Measurements from ENCODE around the gene CLEC4A.
"Not testable (repeated sequence)": the region's sequence is repeated elsewhere in the genome, so short reads cannot be mapped to it uniquely, and the experiment has no call there.

Gene CLEC4A

DNA sequence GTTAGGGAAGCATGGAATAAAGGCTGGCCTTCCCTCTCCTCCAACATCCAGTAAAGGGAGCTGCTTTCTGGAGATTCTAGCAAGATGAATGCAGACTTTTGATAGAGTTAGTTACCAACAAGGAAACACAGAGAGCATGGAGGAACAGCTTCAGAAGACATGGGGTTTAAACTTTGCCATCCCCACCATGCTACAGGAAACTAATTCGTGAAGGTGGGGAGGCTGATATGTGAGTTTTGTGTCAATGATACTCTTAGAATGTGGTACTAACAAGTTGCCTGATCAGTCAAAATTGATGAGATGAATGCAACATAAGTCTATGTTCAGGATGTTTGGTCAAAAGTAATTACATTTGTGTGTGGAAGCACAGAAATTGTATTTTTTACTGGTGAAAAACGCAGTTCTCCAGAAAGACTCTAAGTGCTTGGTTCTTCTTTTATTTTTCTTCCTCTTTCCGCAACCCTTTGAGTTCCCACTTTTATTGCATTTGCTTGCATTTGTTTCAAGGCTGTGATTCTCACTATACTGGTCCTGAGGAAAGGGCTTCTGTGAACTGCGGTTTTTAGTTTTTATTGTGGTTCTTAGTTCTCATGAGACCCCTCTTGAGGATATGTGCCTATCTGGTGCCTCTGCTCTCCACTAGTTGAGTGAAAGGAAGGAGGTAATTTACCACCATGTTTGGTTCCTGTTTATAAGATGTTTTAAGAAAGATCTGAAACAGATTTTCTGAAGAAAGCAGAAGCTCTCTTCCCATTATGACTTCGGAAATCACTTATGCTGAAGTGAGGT is at the start of gene CLEC4A:
CLEC4A (plus strand) TSS at position 494 of the 789 bp plus-strand sequence; CDS start at position 756, 262 bp downstream.
- DNase-seq = no peak
- intact Hi-C loops (cut with DNase I) = no loop called here

DNA sequence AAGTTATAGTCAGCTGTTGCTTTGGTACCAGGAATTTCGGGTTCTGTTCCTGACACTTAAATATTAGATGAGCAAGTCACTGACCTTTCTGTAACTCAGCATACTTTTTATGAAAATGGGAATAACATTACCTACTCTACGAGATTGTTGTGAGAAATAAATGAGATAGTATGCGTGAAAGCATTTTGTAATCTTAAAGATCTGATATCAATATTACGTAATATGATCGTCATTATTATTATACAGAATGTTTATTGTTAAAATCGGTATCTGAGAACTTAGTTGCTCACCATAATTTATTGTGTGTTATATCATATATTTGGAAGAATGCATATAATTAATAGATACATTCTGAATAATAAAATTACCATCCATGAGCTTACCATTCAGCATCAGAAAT is 47.5 kb upstream of the CLEC4A start:
- no peak for DNase-seq
- intact Hi-C loops (cut with DNase I) = no loop called here

DNA sequence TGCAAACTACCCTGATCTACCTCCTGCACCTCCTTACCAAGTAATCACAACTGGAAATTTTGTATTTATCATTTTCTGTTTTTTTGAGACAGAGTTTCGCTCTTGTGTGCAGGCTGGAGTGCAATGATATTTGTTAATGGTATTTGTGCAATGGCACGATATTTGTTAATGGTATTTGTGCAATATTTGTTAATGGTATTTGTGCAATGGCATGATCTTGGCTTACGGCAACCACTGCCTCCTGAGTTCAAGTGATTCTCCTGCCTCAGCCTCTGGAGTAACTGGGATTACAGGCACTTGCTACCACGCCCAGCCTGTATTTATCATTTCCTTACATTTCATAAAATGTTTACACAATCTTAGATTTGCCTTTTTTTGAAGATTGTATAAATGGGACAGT is 47.1 kb upstream of the CLEC4A start:
- intact Hi-C loops (cut with DNase I) = no loop called here

DNA sequence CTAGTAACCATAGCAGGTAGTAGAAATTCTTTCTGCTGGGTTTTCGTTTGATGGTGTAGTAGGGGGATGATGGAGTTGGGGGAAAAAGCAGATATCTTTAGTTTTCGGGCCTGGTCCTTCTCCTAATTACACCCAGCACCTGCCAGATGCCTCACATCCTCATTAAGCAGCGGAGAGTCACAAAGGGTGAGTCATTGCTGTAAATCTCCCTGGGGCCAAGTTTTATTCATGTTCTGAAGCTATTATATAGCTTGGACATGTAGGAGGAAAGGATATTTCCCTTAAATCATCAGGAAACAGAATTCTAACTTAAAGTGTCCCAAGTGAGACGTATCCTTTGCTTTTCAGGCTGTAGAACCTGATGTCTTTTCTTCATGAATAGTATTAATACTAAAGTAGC is 46.2 kb upstream of the CLEC4A start:
- DNase-seq = no peak
- intact Hi-C loops (cut with DNase I) = no loop called here

More for the DNA sequence above, 47.1 kb upstream of the CLEC4A start:
- no peak for DNase-seq

DNA sequence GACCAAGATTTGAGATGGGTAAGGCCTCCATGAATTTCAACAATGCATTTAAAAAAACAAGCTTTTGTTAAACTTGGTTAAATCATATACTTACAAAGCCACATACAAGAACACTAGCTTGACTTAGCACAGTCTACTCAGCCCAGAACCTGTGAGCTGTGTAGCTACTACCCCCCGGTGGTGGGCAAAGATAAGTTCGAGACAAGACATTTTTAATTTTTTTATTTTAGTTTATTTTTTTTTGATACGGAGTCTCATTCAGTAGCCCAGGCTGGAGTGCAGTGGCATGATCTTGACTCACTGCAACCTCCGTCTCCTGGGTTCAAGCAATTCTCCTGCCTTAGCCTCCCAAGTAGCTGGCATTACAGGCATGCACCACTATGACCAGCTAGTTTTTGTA is 45.0 kb upstream of the CLEC4A start:
- intact Hi-C loops (cut with DNase I) = no loop called here
- DNase-seq = peak in 1 of 10 donors; percentile 7

DNA sequence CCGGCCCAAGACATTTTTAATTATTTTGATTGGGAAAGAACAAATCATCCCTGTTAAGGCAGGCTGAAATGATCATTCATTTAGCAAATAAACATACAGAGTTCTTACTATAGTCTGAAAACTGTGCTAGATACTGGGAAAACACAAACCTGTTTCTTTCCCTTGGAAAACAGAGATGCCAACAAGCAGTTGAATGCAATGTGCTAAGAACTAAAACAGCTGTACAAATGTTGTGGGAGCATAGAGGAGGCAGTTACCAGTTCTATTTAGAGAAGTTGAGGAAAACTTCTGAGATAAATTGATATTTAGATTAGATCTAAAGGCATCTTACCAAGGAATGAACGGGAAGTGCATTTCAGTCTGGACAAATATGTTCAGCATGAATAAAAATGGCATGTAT is 44.5 kb upstream of the CLEC4A start:
- no peak for DNase-seq
- intact Hi-C loops (cut with DNase I) = no loop called here

DNA sequence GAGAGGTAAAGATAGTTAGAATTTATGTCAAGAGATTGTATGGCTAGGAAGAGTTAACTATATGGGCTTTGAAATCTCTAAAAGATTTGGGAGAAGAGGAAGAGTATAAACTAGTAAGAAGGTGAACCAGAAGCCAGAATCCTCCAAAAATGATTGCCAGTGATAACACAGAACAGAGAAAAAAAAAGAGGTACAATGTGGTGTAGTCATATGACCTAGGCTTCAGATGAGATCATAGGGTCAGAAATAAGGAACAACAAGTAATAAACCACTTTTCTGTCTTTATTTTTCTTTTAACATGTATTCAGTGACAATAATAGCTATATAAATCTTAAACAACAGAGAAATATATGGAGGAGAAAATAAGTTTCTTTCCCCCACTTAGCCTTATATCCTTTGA is 43.3 kb upstream of the CLEC4A start:
- intact Hi-C loops (cut with DNase I) = no loop called here
- no peak for DNase-seq

DNA sequence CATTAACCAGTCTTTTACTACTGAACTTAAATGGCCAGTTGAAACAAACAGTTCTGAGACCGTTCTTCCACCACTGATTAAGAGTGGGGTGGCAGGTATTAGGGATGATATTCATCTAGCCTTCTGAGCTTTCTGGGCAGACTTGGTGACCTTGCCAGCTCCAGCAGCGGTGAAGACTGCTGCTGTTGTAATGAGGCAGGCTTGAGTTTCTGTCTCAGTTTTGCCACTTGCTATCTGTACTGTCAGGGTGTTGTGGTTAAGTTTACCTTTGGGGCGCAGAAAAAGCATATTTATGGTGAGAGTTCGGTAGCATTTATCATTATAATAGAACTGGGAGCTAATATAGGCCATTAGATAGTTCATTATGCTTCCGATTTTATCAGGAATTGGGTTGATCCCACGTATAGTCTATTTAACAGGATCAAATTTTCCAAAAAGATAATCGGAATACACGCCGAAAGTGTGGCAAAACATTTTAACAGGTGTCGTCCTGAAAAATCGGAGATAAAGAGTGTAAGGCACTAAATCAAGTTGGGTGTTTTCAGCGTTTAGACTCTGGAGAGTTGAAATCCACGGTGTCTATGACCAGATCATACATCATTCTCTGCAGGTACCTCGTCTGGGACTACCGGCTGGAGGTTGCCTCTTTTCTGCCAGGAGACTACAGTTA is 42.0 kb upstream of the CLEC4A start:
- DNase-seq = no peak
- intact Hi-C loops (cut with DNase I) = no loop called here

DNA sequence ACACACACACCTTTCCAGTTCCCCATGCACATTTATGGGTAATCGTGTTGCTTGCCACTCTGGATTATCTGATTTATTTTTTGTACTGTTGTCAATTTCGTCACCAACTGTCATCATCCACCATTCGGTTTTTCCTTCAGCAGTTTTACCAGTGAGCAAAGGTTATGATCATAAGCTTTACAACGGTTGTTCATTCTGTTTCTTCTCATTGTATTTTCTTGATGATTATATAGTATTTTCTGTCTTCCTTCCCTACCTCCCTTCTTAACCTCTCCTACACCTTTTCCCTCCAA is 40.7 kb upstream of the CLEC4A start:
- intact Hi-C loops (cut with DNase I) = loop anchor here (2.0 kb wide), 1 partner anchor 56 kb away; no protein-coding TSS in a partner anchor
- no peak for DNase-seq

DNA sequence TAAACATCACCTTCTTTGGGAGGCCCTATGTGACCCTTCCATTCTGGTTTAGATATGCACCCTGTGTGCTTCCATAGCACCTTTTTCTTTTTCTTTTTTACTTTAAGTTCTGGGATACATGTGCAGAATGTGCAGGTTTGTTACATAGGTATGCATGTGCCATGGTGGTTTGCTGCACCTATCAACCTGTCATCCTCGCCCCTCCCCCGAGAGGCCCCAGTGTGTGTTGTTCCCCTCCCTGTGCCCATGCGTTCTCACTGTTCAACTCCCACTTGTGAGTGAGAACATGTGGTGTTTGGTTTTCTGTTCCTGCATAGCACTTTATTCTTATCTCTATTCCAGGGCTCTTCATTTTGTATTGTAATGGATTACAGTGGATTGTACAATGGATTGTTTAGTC is 39.1 kb upstream of the CLEC4A start:
- peak in 1 of 10 donors; percentile 76 for DNase-seq
- intact Hi-C loops (cut with DNase I) = not testable (repeated sequence)

DNA sequence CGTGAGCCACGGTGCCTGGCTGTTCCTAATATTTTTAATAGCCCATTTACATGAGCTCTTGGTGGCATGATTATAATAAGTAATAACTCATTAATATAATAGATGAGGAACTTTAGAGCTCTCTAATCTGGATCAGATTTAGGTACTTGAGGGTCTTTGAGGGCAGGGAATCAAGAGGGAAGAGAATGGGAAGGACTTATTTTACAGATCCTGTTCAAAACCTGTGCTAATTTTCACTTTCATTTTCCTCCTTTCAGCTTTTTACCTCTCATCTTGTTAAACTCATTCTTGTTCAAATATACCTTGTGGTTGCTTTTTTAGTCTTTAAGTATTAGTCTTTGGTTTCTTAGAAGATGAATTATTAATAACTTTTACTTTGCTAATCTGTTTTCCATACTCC is 35.8 kb upstream of the CLEC4A start:
- no peak for DNase-seq
- intact Hi-C loops (cut with DNase I) = no loop called here

DNA sequence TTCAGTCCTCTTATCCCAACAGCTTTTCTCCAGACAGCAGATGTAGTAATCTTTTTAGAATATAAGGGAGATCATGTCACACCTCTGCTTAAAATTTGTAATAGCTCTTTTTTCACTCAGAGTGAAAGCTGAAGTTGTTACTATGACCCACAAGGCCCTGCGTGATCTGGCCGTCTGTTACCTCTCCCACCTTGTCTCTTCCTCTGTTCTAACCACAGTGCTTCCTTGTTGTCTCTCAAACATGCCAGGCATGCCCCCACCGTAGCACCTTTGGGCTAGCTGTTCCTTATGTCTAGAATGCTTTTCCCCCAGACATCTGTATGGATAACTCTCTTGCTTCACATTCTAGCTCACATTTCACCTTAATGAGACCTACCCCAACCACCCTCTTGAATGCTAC is 34.8 kb upstream of the CLEC4A start:
- DNase-seq = no peak
- intact Hi-C loops (cut with DNase I) = no loop called here

DNA sequence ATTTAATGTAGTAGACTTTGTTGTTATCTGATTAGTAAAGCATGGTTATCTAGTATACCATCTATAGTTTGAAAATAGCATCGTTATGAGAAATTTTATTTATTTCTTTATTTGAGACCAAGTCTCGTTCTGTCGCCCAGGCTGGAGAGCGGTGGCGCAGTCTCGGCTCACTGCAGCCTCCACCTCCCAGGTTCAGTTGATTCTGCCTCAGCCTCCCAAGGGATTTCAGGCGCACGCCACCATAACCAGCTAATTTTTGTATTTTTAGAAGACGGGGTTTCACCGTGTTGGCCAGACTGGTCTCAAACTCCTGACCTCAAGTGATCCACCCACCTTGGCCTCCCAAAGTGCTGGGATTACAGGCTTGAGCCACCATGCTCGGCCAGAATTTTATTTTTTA is 34.1 kb upstream of the CLEC4A start:
- DNase-seq; intact Hi-C loops (cut with DNase I): not testable (repeated sequence)

DNA sequence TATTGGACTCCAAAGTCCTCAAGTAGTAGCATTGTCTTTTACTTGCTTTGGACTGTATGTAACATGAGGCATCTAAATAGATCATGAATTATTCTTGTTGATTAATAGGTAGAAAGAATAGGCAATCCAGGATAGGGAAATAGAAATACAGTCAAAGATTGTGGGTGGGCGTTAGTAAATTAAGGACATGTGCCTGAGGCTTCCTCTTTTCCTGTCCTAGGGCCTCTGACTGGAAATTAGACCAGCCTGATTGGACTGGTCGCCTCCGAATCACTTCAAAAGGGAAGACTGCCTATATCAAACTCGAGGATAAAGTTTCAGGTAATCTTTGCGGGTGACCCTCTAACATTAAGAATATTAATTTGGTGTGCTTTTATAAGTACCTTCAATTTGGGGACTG is 33.7 kb upstream of the CLEC4A start:
- intact Hi-C loops (cut with DNase I) = no loop called here

DNA sequence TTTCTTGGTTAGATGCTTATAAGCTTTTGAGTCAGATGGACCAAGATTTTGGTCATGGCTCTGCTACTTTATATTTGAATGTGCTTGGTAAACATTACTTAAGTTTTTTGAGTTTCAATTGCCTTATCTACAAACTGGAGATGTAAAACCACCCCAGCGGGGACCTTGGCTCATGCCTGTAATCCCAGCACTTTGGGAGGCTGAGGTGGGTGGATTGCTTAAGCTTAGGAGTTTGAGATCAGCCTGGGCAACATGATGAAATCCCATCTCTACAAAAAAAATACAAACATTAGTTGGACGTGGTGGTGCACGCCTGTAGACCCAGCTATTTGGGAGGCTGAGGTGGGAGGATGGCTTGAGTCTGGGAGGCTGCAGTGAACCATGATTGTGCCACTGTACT is 30.1 kb upstream of the CLEC4A start:
- no peak for DNase-seq
- intact Hi-C loops (cut with DNase I) = no loop called here

More for the DNA sequence above, 33.7 kb upstream of the CLEC4A start:
- DNase-seq = no peak

DNA sequence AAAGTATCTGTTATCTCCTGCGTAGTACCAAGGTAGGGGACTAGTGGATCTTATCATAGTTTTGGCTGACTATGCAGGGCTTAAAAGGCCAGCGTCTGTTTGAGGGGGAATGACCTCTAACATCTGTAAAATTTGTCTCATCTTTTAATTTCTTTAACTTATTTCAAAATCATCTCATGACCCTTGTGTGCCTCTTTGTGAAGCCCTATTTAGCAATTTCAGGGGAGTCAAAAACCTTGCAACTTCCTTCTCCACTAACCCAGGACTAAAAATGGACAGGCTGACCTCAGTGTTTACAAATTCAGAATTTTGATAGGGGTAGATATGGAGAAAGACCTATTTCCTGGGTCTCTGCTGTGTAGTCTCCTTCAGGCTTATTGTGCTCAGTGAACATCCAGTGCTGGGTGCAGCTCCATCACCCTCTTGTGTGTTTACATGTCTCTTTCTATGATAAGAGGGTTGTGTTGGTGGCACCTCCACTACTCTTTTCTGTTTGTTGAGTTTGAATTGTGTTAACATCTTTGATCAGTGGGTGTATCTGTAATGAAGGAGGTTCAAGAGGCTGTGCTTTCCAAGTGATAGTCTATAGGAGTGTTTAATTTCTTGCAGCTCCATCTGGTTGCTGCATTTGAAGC is 27.0 kb upstream of the CLEC4A start:
- no peak for DNase-seq
- intact Hi-C loops (cut with DNase I) = no loop called here

DNA sequence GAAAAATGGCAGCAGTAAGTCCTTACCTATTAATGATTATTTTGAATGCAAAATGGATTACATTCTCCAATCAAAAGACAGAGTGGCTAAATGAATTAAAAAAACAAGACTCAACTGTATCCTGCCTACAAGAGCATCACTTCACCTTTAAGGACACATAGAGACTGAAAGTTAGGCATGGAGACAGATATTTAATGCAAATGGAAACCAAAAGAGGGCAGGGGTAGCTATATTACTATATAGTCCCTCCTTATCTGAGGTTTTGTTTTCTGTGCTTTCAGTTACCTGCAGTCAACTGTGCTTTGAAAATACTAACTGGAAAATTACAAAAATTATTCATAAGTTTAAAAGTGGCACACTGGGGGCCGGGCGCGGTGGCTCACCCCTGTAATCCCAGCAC is 24.2 kb upstream of the CLEC4A start:
- intact Hi-C loops (cut with DNase I) = no loop called here
- DNase-seq = no peak

DNA sequence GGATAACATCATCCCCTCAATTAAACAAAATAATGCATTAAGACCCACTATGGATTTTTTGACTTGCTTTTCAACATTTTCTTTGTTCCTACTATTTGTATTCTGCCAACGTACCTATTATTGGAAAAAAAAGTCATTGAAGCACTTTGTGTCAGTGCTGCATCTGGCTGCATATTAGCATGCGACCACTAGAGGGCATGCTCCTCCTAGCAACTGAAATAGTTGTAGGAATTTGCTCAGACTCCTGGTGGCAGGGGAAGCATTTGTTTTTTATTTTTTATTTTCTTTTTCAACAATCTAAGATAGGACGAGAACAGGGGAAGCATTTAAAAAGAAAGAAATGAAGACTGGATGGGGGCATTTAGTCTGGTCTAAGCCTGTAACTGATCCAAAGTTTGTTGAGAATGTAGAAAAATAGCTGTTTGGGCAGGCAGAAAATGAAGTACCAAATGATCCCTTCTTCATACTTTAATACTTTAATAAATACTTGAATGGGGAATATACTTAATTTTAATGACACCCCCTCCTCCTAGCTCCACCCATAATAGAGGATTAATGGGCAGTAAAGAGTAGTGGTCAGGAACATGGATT is 14.5 kb upstream of the CLEC4A start:
- peak; percentile 52 to 94 (median 84) for DNase-seq
- intact Hi-C loops (cut with DNase I) = loop anchor here (2.0 to 5.0 kb wide), 2 partner anchors 72 to 123 kb away; no protein-coding TSS in a partner anchor

DNA sequence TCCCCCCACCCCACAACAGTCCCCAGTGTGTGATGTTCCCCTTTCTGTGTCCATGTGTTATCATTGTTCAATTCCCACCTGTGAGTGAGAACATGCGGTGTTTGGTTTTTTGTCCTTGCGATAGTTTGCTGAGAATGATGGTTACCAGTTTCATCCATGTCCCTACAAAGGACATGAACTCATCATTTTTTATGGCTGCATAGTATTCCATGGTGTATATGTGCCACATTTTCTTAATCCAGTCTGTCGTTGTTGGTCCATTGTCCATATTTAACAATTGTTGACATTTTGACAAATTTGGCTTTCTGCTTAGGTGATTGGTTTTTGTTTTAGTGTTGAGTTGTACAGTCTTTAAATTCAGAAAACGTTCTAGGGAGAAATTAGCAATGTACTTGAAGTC is 10.3 kb upstream of the CLEC4A start:
- intact Hi-C loops (cut with DNase I) = not testable (repeated sequence)

DNA sequence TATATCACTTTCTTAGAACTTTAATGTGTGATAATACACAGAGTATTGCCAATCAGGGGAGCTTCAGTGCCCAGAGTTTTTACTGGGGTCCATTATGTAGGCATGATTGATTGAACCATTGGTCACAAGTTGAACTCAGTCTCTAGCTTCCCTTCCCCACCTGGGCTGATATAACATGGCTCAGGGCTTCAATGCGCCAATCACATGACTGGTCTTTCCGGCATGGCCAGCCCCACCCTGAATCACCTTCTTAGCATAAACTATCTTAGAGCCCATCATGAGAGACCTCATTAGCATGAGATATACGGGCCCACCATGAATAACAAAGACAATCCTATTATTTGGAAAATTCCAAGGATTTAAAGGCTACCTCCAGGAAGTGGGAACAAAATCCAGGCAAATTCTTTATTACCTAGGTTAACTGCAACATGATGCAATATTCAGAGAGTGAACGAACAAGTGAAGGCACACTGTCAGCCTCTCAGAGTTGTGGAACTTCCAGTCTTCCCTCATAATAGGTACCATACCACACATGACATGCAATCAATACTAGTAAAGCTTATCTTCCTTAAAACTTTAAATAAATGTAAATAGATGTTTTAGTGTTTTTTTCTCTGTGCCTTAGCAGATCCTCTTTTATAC is 3.2 kb upstream of the CLEC4A start:
- no peak for DNase-seq
- intact Hi-C loops (cut with DNase I) = no loop called here

More for the DNA sequence above, 10.3 kb upstream of the CLEC4A start:
- DNase-seq = not testable (repeated sequence)

DNA sequence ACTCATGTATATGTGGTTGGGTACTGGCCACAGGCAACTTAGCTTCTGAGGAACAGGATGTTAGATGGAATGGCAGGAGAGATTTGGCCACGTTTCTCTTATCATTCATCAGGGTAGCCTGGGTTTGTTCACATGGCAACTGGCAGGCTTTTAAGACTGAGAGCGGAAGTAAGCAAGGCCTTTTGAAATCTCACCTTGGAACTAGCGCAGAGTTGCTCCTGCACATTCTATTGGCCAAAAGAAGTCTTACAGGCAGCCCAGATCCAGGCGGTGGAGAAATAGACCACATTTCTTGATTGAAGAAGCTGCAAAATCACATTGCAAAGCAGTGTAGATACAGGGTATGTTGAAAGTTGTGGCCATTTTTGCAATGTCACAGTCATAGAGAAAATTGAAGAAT is 3.7 kb downstream of the CLEC4A start:
- no peak for DNase-seq
- intact Hi-C loops (cut with DNase I) = no loop called here
